CD4-positive, CD25-positive, alpha-beta regulatory T cell (primary cell): ENCODE measurements around the gene NOP14. TPM values are rescaled to one million over a fixed set of nuclear protein-coding genes. Genes with fewer than 3 reads are reported as not detected.
"Not testable (repeated sequence)": the region's sequence is repeated elsewhere in the genome, so short reads cannot be mapped to it uniquely, and the experiment has no call there.

ENCODE experiments used
- ATAC-seq, 2 donors: fragments of 150-1000 bp; cut with Tn5 transposase; one replicate each; pipeline ENCODE4 v1.10.0; 2021; ENCODE audit warnings: low read depth in 2 of 2, moderate number of reproducible peaks in 2 of 2, moderate library complexity in 1 of 2
- DNase-seq, 3 donors: peaks; one replicate each; pipeline versions ENCODE4 v3.0.0 to v3.0.0-alpha.2; 2012 to 2022; ENCODE audit warnings: mixed read lengths in 1 of 3
- H3K27ac ChIP-seq: one replicate; pipeline ENCODE4 v1.7.0; 2013; ENCODE audit warnings: mild to moderate bottlenecking, low read length; ENCODE audit not compliant: insufficient read depth, poor library complexity, severe bottlenecking
- H3K27me3 ChIP-seq: one replicate; pipeline ENCODE4 v1.7.0; 2013; ENCODE audit warnings: low read length; ENCODE audit not compliant: control insufficient read depth, insufficient read depth
- H3K36me3 ChIP-seq: one replicate; pipeline ENCODE4 v1.7.0; 2013; ENCODE audit warnings: mild to moderate bottlenecking, low read length, moderate library complexity; ENCODE audit not compliant: control insufficient read depth, insufficient read depth
- H3K4me1 ChIP-seq: 2 replicates; pipeline ENCODE4 v1.7.0; 2013; ENCODE audit warnings: mild to moderate bottlenecking, low read length; ENCODE audit not compliant: insufficient read depth, control insufficient read depth, poor library complexity, severe bottlenecking
- H3K4me3 ChIP-seq: one replicate; pipeline ENCODE4 v1.7.0; 2013; ENCODE audit warnings: low read depth, mild to moderate bottlenecking, low read length, moderate library complexity
- H3K9me3 ChIP-seq, 2 experiments: 1 replicate in 1 of 2; 2 replicates in 1 of 2; pipeline ENCODE4 v1.7.0; 2013; ENCODE audit warnings: low read length in 2 of 2, mild to moderate bottlenecking in 1 of 2, moderate library complexity in 1 of 2; ENCODE audit not compliant: control insufficient read depth in 2 of 2
- H3K27ac Mint-ChIP-seq, 3 donors: one replicate each; pipeline ENCODE4 v1.8.0; 2020 to 2022; ENCODE audit warnings: mild to moderate bottlenecking in 3 of 3, mixed read lengths in 3 of 3, moderate library complexity in 2 of 3
- H3K27me3 Mint-ChIP-seq: one replicate; pipeline ENCODE4 v1.8.0; 2022; ENCODE audit warnings: mild to moderate bottlenecking, mixed read lengths
- H3K36me3 Mint-ChIP-seq: one replicate; pipeline ENCODE4 v1.8.0; 2020; ENCODE audit warnings: mixed read lengths
- H3K4me1 Mint-ChIP-seq, 4 donors: one replicate each; pipeline ENCODE4 v1.8.0; 2020 to 2022; ENCODE audit warnings: mixed read lengths in 4 of 4, mild to moderate bottlenecking in 1 of 4
- H3K4me3 Mint-ChIP-seq, 4 donors: one replicate each; pipeline ENCODE4 v1.8.0; 2020 to 2022; ENCODE audit warnings: mild to moderate bottlenecking in 4 of 4, mixed read lengths in 4 of 4, moderate library complexity in 3 of 4
- H3K9me3 Mint-ChIP-seq, 7 donors: one replicate each; pipeline ENCODE4 v1.8.0; 2020 to 2022; ENCODE audit warnings: mixed read lengths in 7 of 7, mild to moderate bottlenecking in 3 of 7, moderate library complexity in 2 of 7
- polyA plus RNA-seq, 4 donors: library from polyadenylated mRNA; unstranded; fragments of 300-500 nt; fragmentation: Illumina TruSeq; gene quantifications; one replicate each; pipeline ENCODE4 v1.2.3, GENCODE V29; 2021
- total RNA-seq: library from RNA; stranded (reverse); gene quantifications from one replicate; pipeline ENCODE4 v1.2.3, GENCODE V29; 2022

The NOP14 gene
- total and polyA plus RNA-seq, 5 donors from 2014 or later, result 7.6 to 25.8 (median 10.7) TPM

- DNase-seq (no peak), ATAC-seq (no peak)
- Histone ChIP-seq H3K9me3 (no peaks in the 10 kb centered on the region), H3K4me3 (no peak overlapping the region), H3K27ac (no peak overlapping the region), H3K27me3 (no peaks in the 10 kb centered on the region), H3K4me1 (peaks cover 29% of the 10 kb centered on the region), H3K36me3 (peaks cover 62% of the 10 kb centered on the region)
- H3K4me3 Mint-ChIP-seq, result peak overlapping the region in 2 of 4 donors; percentile 44 to 68
- peaks cover 4 to 33% (median 22%) of the 10 kb centered on the region in 4 donors for H3K4me1 Mint-ChIP-seq
- H3K27me3 Mint-ChIP-seq, result peaks cover 5% of the 10 kb centered on the region
- peaks cover 16% of the 10 kb centered on the region for H3K36me3 Mint-ChIP-seq
- H3K9me3 Mint-ChIP-seq, result no peaks in the 10 kb centered on the region
- no peak overlapping the region for H3K27ac Mint-ChIP-seq
Measured at GRCh38 chr4:2939383-2940243, 23.6 kb downstream of the NOP14 start.

GRCh38 chr4:2938906-2939305 lies 24.3 kb downstream of the NOP14 start:
- Mint-ChIP-seq H3K4me1 (peaks cover 4 to 33% (median 22%) of the 10 kb centered on the region in 4 donors), H3K9me3 (no peaks in the 10 kb centered on the region), H3K27ac (no peak overlapping the region), H3K36me3 (peaks cover 16% of the 10 kb centered on the region), H3K4me3 (peak overlapping the region; percentile 29 to 68 (median 40)), H3K27me3 (peaks cover 5% of the 10 kb centered on the region)
- H3K4me3 ChIP-seq, result no peak overlapping the region
- H3K36me3 ChIP-seq, result peaks cover 57% of the 10 kb centered on the region
- DNase-seq (no peak), ATAC-seq (no peak)
- no peaks in the 10 kb centered on the region for H3K9me3 ChIP-seq
- peaks cover 30% of the 10 kb centered on the region for H3K4me1 ChIP-seq
- no peaks in the 10 kb centered on the region for H3K27me3 ChIP-seq
- no peak overlapping the region for H3K27ac ChIP-seq

- Mint-ChIP-seq H3K4me1 (peaks cover 4 to 35% (median 22%) of the 10 kb centered on the region in 4 donors), H3K4me3 (peak overlapping the region in 2 of 4 donors; percentile 10 to 97), H3K36me3 (peaks cover 16% of the 10 kb centered on the region)
- not testable (repeated sequence) for H3K4me3 ChIP-seq, DNase-seq, H3K27ac ChIP-seq, H3K27me3 ChIP-seq, H3K27me3 Mint-ChIP-seq, H3K9me3 ChIP-seq, ATAC-seq, H3K9me3 Mint-ChIP-seq, H3K27ac Mint-ChIP-seq
- H3K4me1 ChIP-seq, result peaks cover 35% of the 10 kb centered on the region
- H3K36me3 ChIP-seq, result peaks cover 52% of the 10 kb centered on the region
Measured at GRCh38 chr4:2938411-2938810, 24.8 kb downstream of the NOP14 start.

- H3K27me3 ChIP-seq, result no peaks in the 10 kb centered on the region
- peaks cover 16% of the 10 kb centered on the region for H3K36me3 Mint-ChIP-seq
- peak overlapping the region in 2 of 4 donors; percentile 38 to 97 for H3K4me3 Mint-ChIP-seq
- H3K27me3 Mint-ChIP-seq, result peaks cover 5% of the 10 kb centered on the region
- peaks cover 40% of the 10 kb centered on the region for H3K4me1 ChIP-seq
- H3K27ac ChIP-seq, result peak overlapping the region; percentile 89
- DNase-seq, result no peak
- H3K4me3 ChIP-seq, result no peak overlapping the region
- peaks cover 48% of the 10 kb centered on the region for H3K36me3 ChIP-seq
- H3K4me1 Mint-ChIP-seq, result peaks cover 4 to 39% (median 26%) of the 10 kb centered on the region in 4 donors
- H3K9me3 ChIP-seq, result no peaks in the 10 kb centered on the region
- H3K27ac Mint-ChIP-seq, result no peak overlapping the region
- no peaks in the 10 kb centered on the region for H3K9me3 Mint-ChIP-seq
- no peak for ATAC-seq
Measured at GRCh38 chr4:2937986-2938385, 25.2 kb downstream of the NOP14 start.

GRCh38 chr4:2937146-2937857 lies 25.9 kb downstream of the NOP14 start:
- no peaks in the 10 kb centered on the region for H3K27me3 ChIP-seq
- peak overlapping the region; percentile 86 for H3K4me3 ChIP-seq
- Mint-ChIP-seq H3K4me1 (peaks cover 4 to 46% (median 25%) of the 10 kb centered on the region in 4 donors), H3K4me3 (peak overlapping the region; percentile 88 to 97 (median 90)), H3K27me3 (peaks cover 5% of the 10 kb centered on the region), H3K9me3 (no peaks in the 10 kb centered on the region), H3K36me3 (peaks cover 13% of the 10 kb centered on the region), H3K27ac (peak overlapping the region; percentile 74 to 90 (median 90))
- ATAC-seq, result no peak
- H3K36me3 ChIP-seq, result peaks cover 42% of the 10 kb centered on the region
- H3K9me3 ChIP-seq, result no peaks in the 10 kb centered on the region
- H3K27ac ChIP-seq, result peak overlapping the region; percentile 89
- DNase-seq, result no peak
- H3K4me1 ChIP-seq, result peaks cover 46% of the 10 kb centered on the region

- H3K4me1 Mint-ChIP-seq, result peaks cover 4 to 51% (median 29%) of the 10 kb centered on the region in 4 donors
- peak overlapping the region; percentile 71 to 90 (median 90) for H3K27ac Mint-ChIP-seq
- H3K9me3 Mint-ChIP-seq, result no peaks in the 10 kb centered on the region
- DNase-seq (peak in 1 of 3 donors; percentile 52), ATAC-seq (no peak)
- H3K36me3 Mint-ChIP-seq, result peaks cover 11% of the 10 kb centered on the region
- H3K36me3 ChIP-seq, result peaks cover 37% of the 10 kb centered on the region
- peak overlapping the region; percentile 89 for H3K27ac ChIP-seq
- H3K27me3 ChIP-seq, result no peaks in the 10 kb centered on the region
- H3K4me3 ChIP-seq, result peak overlapping the region; percentile 86
- H3K4me1 ChIP-seq, result peaks cover 52% of the 10 kb centered on the region
- peak overlapping the region; percentile 88 to 97 (median 90) for H3K4me3 Mint-ChIP-seq
- no peaks in the 10 kb centered on the region for H3K9me3 ChIP-seq
- H3K27me3 Mint-ChIP-seq, result peaks cover 5% of the 10 kb centered on the region
Measured at GRCh38 chr4:2936773-2937145, 26.4 kb downstream of the NOP14 start.

- H3K36me3 Mint-ChIP-seq, result peaks cover 11% of the 10 kb centered on the region
- H3K27ac ChIP-seq, result peak overlapping the region; percentile 89
- H3K27ac Mint-ChIP-seq, result peak overlapping the region; percentile 90 to 96 (median 90)
- peaks cover 4 to 54% (median 31%) of the 10 kb centered on the region in 4 donors for H3K4me1 Mint-ChIP-seq
- peaks cover 56% of the 10 kb centered on the region for H3K4me1 ChIP-seq
- peaks cover 31% of the 10 kb centered on the region for H3K36me3 ChIP-seq
- DNase-seq, result peak; percentile 48 to 86 (median 52)
- peaks cover 5% of the 10 kb centered on the region for H3K27me3 Mint-ChIP-seq
- H3K9me3 ChIP-seq, result no peaks in the 10 kb centered on the region
- ATAC-seq, result peak; percentile 17 to 29
- no peaks in the 10 kb centered on the region for H3K27me3 ChIP-seq
- no peaks in the 10 kb centered on the region for H3K9me3 Mint-ChIP-seq
- peak overlapping the region; percentile 88 to 97 (median 90) for H3K4me3 Mint-ChIP-seq
- H3K4me3 ChIP-seq, result peak overlapping the region; percentile 86
Measured at GRCh38 chr4:2935762-2936743, 27.2 kb downstream of the NOP14 start.
